DMS79 treated with DMSO at 0.1 percent for 48 hours (cell line): ENCODE results near the gene NFIL3.
"Not testable (repeated sequence)": the region's sequence is repeated elsewhere in the genome, so short reads cannot be mapped to it uniquely, and the experiment has no call there.

Experiments
- DNase-seq: peaks from one replicate; lab custom pipeline; 2025; lab: John Stamatoyannopoulos, UW

NFIL3 gene

DNA sequence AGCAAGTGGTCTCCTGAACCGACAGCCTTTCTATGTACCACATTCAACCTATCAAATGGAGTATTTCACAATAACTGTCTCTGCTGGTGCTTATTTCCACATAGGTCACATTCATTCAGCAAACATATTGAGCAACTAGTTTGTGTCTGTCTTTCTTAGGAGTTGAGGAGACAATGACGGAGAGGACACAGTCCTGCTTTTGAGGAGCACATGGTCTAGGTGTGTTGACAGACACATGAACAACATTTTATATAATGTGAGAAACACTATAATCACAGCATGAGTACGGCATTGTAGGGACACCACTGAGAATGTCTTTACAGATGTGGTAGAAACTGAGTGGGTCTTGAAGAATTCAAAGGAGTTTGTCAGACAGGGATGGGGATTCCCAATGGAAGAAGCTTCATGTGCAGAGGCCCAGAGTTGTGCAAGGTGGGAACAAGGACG is 28.5 kb downstream of the NFIL3 start:
- DNase-seq = no peak

DNA sequence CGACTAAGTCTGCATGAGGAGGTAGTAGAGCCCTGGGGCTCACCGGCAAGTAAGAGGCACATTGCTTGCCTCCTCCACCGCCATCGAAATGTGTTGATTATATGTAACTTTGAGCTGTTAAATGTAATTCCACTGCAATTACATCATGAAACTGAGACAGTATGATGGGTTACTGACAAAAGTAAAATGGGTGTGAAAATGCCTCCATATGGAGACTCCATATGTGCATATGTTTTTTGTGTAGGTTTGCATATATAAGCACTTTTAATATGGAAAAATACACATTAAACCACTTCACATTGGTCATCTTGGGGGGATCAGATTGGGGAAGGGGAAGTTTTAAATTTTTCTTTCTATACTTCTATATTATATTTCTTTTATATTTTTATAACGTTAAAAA is 29.8 kb downstream of the NFIL3 start:
- no peak for DNase-seq

DNA sequence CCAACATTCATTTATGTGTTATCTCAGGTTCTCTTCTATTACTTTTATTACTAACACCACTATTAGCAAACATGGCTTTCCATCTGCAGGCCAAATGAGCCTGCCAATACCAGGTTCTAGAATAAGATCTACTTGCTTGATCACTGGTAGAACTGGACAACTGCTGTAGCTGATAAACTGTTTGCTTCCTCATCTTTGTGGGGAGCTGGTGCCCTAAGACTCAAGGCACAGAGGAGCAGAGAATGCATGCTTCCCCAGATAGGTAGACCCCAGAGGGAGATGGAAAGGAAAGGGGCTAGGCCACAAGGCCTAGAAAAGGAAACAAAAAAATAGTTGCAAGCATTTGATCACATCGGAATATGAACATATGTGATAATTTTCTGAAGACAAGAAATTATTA is 31.2 kb downstream of the NFIL3 start:
- no peak for DNase-seq

DNA sequence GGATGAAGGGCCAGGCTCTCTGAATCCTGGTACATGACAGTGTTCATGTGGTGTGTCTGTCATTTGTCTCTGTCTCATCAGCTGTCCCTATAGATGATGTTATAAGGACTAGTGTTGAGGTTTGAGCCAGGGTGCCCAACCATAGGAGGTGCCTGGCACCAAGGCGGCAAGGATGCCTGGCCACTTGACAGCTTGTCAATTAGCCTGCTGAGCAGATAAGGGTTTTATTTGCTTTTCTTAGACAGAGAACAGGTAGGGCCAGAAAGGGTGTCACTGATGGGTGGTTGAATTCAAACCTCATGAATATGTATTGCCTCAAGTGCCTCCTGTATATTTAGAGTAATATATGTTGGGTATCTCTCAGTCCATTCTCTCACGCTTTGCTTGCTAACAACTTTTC is 31.8 kb downstream of the NFIL3 start:
- no peak for DNase-seq

DNA sequence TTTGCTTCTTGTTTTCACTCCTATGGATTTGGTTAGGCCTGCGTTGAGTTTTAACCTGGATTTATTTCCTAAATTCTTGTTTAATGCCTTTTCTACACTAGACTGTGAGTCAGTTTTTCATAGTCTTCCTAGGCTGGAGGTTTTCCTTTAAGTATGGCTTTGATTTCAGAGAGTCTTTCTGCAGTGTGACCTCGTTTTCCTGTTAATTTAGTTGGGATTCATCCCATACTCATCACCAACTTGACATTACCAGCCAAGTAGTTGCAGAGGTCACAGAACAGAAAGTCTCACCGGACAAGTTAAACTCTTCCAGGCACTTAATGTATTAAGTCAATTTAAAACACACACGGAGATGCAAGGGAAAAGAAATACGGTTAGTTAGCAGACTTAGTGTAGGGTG is 32.2 kb downstream of the NFIL3 start:
- no peak for DNase-seq

DNA sequence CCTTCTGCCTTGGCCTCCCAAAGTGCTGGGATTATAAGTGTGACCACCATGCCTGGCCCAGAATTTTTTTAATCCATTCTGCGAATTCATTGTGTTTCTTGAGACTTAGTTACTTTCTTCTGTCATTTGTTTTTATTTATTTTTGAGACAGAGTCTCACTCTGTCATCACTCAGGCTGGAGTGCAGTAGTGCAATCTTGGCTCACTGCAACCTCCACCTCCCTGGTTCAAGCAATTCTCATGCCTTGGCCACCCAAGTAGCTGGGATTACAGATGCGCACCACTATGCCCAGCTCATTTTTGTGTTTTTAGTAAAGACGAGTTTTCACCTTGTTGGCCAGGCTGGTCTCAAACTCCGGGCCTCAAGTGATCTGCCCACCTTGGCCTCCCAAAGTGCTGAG is 33.9 kb downstream of the NFIL3 start:
- DNase-seq = not testable (repeated sequence)

DNA sequence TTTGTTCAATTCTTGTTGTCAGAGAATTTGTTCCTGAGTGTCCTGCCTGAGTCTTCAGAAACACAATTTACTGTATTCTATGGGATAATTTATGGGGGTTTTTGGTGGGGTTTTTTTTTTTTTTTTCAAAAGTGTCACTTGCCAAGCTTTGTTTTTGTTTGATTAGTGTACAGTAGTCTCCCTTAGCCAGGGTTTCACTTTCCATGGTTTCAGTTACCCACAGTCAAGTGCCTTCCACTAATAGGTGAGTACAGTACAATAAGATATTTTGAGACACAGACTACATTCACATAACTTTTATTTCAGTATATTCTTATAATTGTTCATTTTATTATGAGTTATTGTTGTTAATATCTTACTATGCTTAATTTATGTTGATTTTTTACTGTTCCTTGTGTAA is 36.9 kb downstream of the NFIL3 start:
- DNase-seq = no peak

DNA sequence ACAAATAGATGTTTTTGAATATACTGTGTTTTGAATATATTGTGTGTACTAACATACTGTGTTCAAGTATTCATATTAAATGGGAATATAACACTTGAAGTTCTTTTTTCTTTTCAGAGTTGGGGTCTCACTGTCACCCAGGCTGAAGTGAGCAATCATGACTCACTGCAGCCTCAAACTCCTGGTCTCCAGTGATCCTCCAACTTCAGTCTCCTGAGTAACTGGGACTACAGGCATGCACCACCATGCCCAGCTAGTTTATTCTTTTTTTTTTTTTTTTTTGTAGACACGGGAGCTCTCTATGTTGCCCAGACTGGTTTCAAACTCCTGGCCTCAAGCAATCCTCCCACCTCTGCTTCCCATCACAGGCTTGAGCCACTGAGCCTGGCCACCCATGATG is 38.7 kb downstream of the NFIL3 start:
- no peak for DNase-seq

DNA sequence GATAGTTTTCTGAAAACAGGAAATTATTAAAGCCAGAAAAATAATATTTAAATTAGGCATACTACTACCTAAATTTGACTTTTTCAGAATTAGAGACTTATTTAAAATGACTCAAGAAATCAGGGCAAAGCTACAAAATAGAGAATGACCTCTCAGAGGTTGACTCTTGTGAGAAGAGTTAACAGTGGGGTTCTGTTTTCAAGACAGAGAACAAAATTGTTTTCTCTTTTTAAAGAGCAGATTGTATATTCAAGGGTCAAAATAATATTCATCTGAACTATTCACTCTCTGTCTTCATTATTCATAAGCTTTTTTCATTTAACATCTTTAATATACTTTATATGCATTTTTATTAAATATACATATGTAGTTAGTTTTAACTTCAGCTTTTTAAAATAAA is 40.1 kb downstream of the NFIL3 start:
- no peak for DNase-seq

DNA sequence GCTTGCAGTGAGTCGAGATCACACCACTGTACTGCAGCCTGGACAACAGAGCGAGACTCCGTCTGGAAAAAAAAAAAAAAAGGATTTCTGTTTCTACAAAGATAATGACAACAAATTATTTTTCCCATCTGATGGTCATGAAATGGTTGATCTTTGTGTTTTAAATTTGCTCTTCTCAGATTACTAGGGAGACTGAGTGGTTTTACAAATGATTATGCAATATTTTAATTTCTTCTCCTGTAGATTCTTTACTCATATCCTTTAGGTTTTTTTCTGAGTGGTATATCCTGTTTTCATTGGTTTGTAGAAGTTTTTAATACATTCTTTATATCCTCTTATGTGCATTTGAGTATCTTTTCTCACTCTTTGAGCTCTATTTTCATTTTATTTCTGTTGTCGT is 41.3 kb downstream of the NFIL3 start:
- no peak for DNase-seq

DNA sequence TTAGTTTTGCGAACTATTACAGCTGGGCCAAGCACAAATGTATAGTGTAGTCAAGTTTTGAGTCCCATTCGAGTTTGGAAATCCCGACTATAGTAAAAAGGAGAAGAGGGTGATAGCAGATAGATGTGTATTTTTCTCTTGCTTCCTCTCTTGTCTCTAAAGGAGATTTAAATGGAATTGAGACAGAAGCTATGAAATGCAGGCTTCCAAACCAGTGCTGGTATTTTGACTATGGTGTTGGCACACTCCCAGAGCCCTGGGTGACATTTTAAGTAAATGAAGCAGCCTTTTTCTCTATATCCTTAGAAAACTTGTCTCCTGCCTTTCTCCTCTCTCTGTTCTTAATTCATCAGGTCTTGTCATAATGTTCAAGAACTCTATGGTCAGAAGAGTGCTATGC is 44.2 kb downstream of the NFIL3 start:
- DNase-seq = no peak

DNA sequence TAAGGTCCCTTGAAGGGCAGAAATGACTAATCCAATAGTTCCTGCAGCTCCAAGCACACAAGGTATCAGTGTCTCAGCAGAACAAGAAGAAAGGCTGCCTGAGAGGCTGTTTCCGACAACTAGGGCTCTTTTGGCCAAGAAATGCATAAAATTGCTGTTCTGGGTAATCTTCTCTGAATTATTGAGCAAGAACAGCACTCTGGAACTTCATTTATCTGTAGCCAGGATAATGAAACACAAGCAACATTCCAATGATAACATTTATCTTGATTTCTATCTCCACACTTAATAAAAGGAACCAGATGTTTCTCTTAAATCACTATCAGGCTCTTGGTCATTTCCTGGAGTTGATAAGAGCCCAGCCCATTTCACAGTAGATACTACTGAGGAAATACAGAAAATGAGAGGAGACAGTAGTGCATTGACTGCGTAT is 44.9 kb downstream of the NFIL3 start:
- no peak for DNase-seq

DNA sequence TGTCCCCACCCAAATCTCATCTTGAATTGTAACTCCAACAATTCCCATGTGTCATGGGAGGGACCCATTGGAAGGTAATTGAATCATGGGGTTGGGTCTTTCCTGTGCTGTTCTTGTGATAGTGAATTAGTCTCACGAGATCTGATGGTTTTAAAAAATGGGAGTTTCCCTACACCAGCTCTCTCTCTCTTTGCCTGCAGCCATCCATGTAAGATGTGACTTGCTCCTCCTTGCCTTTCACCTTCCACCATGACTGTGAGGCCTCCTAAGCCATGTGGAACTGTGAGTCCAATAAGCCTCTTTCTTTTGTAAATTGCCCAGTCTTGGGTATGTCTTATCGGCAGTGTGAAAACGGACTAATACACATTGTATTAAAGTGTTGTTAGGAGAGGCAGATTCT is 45.6 kb downstream of the NFIL3 start:
- not testable (repeated sequence) for DNase-seq

DNA sequence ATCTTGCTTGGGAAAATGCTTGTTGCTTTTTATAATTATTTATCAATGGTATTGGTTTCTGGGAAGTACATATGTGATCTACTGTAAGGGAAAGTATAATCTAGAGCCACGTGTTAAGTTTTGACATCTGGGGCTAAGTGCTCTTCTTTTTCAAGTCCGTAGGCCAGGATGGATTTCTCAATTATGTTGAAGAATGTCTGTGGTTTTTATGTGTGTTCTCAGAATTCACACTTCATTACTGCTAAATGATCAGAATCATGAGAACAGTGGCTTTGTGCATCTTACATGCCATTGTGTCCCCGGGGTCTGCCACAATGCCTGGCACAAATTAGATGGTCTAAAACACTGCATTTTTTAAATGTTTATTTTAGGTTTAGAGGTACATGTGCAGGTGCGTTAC is 47.4 kb downstream of the NFIL3 start:
- DNase-seq = no peak

DNA sequence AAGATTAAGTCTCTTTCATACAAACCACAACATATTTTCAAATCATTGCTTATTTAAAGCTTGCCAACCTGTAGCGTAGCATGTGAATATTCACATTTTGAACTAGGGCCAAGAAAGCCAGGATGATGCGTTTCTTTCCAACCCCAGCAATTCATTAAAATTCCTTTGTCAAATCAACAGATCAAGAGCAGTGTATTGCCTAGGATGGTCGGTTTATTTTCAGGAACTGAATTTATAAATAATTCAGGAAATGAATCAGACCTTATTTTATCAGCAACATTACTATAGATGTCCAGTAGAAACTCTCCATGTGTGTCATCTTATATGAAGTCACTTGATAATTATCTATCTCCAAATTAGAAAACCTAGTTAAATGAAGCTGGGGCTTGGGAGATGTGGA is 48.7 kb downstream of the NFIL3 start:
- DNase-seq = no peak

DNA sequence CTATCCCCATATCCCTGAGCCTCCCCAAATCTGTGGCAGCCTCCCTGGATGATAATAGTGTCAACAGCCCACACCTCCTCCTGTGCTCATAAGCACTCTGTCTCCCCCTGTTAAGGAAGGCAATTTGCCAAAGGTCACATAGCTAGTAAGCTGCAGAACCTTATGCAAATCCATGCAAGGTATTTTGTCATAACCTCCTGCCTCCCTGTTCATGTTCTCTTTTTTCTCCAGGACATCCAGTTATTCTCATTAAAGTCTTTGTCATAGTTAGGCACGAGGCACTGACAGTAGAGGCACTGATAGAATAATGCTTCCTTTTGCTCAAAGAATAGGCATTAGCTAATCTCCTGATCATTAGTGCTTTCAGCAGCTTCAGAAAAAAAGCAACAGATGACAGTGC is 51.7 kb downstream of the NFIL3 start:
- no peak for DNase-seq

DNA sequence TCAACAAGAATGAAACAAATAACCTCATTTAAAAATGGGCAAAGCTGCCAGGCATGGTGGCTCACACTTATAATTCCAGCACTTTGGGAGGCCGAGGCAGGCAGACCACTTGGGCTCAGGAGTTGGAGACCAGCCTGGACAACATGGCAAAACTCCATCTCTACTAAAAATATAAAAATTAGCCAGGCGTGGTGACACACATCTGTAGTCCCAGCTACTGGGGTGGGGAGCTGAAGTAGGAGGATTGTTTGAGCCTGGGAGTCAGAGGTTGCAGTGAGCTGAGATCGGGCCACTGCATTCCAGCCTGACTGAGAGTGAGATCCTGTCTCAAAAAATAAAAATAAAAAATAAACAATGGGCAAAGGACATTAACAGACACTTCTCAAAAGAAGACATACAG is 53.6 kb downstream of the NFIL3 start:
- DNase-seq = not testable (repeated sequence)

DNA sequence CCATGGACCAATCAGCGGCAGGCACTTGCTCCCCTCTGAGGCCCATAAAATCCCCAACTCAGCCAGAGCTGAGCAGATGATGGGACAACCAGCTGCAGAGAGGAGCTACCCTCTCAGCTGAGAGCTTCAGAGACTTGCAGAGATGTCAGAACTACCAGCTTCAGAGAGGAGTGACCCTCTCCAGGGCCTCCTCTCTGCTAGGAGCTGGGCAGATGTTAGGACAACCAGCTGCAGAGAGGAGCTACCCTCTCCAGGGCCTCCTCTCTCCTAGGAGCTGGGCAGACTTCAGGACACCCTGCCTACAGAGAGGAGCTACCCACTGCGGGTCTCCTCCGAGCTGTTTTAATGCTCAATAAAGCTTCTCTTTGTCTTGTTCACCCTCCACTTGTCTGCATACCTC is 58.9 kb downstream of the NFIL3 start:
- no peak for DNase-seq

DNA sequence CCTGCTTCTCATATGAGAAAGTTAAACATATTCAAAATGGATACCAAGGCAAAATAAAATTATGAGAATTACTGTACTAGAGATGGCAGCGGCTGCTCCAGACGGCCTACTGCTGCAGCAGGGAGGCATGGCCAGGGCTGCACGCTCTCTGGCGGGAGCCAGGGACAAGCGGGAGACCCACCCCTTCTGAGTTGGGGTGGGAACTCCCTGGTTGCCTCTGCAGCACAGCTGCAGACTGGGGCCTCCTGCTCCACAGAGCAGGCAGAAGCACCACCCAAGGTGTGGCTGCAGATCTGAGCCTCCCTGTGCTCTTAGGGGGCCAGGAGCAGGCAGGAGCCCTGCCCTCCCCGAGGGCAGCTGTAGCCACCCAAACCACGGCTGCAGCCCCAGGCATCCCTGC is 59.6 kb downstream of the NFIL3 start:
- no peak for DNase-seq

DNA sequence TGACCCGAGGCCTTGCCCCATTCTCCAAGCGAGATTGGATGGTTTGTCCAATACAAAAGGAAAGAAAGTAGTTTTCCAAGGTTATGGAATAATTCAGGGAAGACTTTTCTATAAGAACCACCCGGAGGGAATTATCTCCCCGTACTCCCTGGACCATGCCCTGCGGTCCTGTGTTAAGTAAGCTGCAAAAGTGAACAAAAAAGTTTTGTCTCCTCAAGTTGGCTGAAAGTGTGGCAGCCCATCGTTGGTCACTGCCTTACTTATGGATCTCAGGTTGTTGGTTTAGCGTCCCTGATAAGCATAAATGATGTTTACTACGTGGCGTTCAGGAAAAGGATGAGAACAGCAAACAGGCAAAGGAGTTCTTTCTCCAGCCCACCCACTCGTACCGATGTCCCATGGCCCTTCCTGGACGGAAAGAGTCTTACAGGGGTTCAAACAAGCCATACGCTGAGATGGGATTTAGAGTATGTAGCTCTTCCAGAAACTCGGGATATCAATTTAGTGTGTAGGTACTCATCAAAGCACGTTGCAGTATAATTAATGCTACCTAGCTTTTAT is 61.5 kb downstream of the NFIL3 start:
- no peak for DNase-seq

DNA sequence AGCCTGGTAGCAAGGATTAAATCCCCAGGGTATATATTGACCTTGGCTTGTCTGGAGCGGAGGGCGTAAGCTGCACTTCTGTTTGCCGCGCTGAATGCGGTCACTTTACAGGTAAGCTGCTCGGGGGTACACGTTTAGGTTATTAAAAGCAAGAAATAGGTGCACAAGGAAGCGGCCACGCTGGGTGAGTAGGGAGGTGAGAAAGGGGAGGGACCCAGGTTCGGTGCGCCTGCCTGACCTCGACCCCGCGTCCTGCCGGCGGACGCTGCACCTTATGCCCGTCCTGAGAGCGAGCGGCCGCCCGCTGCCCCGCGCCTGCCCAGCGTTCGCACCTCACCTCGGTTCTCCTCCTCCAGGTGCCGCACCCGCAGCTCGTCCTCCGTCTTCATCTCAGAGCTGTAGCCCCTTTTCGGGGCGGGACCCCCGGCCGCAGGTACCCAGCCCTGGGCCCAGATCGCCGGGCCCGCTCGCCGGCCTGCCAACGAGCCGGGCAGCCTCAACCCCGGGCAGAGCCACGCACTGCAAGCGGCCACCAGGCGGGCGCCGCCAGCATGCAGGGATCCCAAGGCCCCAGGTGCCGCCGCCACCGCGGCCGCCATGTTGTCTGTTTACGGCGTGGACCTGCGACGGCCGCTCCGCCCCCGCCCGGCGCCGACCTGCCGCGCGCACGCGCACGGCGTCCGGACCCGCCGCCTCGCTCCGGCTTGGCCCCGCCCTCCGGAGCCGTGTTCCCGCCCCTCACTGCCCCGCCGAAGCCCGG is 62.2 kb downstream of the NFIL3 start, which contains the start of gene AUH:
AUH (minus strand) TSS at position 628 of the 760 bp plus-strand sequence; CDS start at position 599, 29 bp downstream.
- peak; percentile 17 for DNase-seq

DNA sequence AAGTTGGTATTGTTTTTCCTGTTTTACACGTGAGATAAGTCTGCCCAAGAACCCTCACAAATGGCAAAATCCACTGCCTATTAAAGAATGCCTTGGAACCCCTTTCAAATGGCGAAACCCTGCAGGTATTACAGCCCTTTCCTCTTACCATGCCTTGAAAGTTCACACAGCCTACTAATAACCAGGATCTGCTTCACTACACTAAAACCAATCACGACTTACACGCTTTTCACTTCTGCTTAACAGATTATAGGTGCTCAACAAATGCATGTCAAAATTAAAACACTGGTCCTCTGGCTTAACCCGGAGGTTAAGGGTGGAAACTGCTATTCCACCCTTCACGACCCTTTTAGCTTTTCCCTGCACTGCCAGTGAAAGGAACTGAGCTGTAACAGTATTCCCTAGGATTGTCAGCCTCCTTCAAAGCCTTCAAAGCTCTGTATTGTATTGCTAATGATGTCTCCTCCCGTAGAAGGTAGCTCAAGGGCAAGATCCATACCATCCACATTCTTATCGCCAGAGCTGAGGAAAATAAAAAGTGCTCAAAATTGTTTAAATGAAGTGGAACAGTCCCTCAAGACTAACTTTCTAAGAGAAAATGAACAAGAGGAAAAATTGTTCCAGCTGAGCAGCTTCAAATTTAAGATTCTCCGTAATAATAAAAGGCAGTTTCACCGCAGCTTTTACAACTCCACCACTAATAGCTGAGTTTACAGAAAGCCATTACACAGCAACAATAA is 62.9 kb downstream of the NFIL3 start:
- no peak for DNase-seq
